MCF 10A (cell line): Measurements from ENCODE around the gene MUC12. TPM values are rescaled to one million over a fixed set of nuclear protein-coding genes. Genes with fewer than 3 reads are reported as not detected.
"Not testable (repeated sequence)": the region's sequence is repeated elsewhere in the genome, so short reads cannot be mapped to it uniquely, and the experiment has no call there.

Experiments used
- BruUV-seq: library from RNA; stranded (reverse); fragments of 400-500 nt; replicated peaks from 2 replicates; lab custom pipeline; 2021; lab: Mats Ljungman, UMichigan
- CTCF ChIA-PET: fragments of 300-600 bp; sonication (Branson Sonifier 250); formaldehyde crosslinking; extraction: SDS; loops from one replicate; lab custom pipeline; 2021; ENCODE audit warnings: antibody characterized with exemption, inconsistent platforms; lab: Yijun Ruan, JAX
- POLR2A ChIA-PET: fragments of 300-600, 350-650 bp; sonication (Branson Sonifier 250); formaldehyde crosslinking; extraction: SDS; loops from one replicate; lab custom pipeline; 2020; ENCODE audit warnings: antibody characterized with exemption, inconsistent platforms; lab: Yijun Ruan, JAX
- DNase-seq: peaks from one replicate; pipeline ENCODE4 v3.0.0-alpha.2; 2018; ENCODE audit not compliant: unreplicated experiment
- H3K27ac Mint-ChIP-seq: one replicate; pipeline ENCODE4 v1.8.0; 2022; ENCODE audit warnings: mild to moderate bottlenecking, low read depth, mixed read lengths; ENCODE audit not compliant: unreplicated experiment
- H3K27me3 Mint-ChIP-seq: one replicate; pipeline ENCODE4 v1.8.0; 2022; ENCODE audit warnings: mixed read lengths; ENCODE audit not compliant: insufficient read depth, unreplicated experiment
- H3K36me3 Mint-ChIP-seq: one replicate; pipeline ENCODE4 v1.8.0; 2022; ENCODE audit warnings: mild to moderate bottlenecking, moderate library complexity, mixed read lengths; ENCODE audit not compliant: insufficient read depth, unreplicated experiment
- H3K4me1 Mint-ChIP-seq: one replicate; pipeline ENCODE4 v1.8.0; 2022; ENCODE audit warnings: mixed read lengths; ENCODE audit not compliant: insufficient read depth, unreplicated experiment
- H3K4me3 Mint-ChIP-seq: one replicate; pipeline ENCODE4 v1.8.0; 2022; ENCODE audit warnings: mild to moderate bottlenecking, moderate library complexity, mixed read lengths; ENCODE audit not compliant: unreplicated experiment
- H3K9me3 Mint-ChIP-seq: one replicate; pipeline ENCODE4 v1.8.0; 2022; ENCODE audit warnings: mixed read lengths; ENCODE audit not compliant: unreplicated experiment
- intact Hi-C: fragments of 100-400 bp; cut with micrococcal nuclease; formaldehyde crosslinking; loops from 2 replicates; pipeline ENCODE4 v1.14.1; 2022
- total RNA-seq: library from RNA; stranded (reverse); gene quantifications from 2 replicates; pipeline ENCODE4 v1.2.3, GENCODE V29; 2022
- TF ChIP-seq, protein P1 (sequence below): fragments of 200-600 bp; IDR thresholded peaks from one replicate; pipeline ENCODE4 v1.8.0; 2022; ENCODE audit warnings: antibody characterized with exemption, mild to moderate bottlenecking; ENCODE audit not compliant: unreplicated experiment

MUC12 gene
- total RNA-seq, 1 experiment from 2014 or later = not detected

DNA sequence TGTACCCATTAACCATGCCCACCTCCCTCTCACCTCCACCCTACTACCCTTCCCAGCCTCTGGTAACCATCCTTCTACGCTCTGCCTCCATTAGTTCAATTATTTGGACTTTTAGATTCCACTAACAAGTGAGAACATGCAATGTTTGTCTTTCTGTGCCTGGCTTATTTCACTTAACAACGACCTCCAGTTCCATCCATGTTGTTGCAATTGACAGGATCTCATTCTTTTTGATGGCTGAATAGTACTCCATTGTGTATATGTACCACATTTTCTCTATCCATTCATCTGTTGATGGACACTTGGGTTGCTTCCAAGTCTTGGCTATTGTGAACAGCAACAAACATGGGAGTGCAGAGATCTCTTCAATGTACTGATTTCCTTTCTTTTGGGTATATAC, 38.0 kb downstream of the MUC12 start:
- CTCF ChIA-PET, intact Hi-C loops, H3K27ac Mint-ChIP-seq, POLR2A ChIA-PET, H3K9me3 Mint-ChIP-seq, H3K36me3 Mint-ChIP-seq, H3K4me1 Mint-ChIP-seq, DNase-seq, BruUV-seq, H3K4me3 Mint-ChIP-seq: not testable (repeated sequence)
- H3K27me3 Mint-ChIP-seq = peaks cover 39% of the 10 kb centered on the region

DNA sequence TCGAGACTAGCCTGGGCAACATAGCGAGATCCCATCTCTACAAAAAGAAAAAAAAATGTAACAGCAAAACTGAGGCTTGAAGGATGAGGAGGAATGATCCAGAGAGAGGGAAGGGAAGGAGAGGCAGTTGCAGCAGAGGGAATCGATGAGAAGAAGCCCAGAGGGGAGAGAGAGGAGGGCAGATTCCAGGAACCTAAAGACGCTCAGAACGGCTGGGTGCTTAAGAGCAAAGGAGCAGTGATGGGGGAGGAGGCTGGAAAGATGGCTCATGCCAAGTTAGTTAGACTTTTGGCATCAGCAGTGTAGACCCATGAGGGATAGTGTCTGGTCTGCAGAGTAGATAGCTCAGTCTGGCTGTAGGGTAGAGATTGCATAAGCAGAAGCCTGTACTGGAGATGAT, 40.3 kb downstream of the MUC12 start:
- DNase-seq = no peak
- TF ChIP-seq, protein P1, sequence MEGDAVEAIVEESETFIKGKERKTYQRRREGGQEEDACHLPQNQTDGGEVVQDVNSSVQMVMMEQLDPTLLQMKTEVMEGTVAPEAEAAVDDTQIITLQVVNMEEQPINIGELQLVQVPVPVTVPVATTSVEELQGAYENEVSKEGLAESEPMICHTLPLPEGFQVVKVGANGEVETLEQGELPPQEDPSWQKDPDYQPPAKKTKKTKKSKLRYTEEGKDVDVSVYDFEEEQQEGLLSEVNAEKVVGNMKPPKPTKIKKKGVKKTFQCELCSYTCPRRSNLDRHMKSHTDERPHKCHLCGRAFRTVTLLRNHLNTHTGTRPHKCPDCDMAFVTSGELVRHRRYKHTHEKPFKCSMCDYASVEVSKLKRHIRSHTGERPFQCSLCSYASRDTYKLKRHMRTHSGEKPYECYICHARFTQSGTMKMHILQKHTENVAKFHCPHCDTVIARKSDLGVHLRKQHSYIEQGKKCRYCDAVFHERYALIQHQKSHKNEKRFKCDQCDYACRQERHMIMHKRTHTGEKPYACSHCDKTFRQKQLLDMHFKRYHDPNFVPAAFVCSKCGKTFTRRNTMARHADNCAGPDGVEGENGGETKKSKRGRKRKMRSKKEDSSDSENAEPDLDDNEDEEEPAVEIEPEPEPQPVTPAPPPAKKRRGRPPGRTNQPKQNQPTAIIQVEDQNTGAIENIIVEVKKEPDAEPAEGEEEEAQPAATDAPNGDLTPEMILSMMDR = no peak
- ChIA-PET CTCF (no interaction called here), POLR2A (no interaction called here)
- Mint-ChIP-seq H3K4me3 (no peak overlapping the region), H3K4me1 (no peaks in the 10 kb centered on the region), H3K36me3 (peaks cover 5% of the 10 kb centered on the region), H3K27me3 (peaks cover 45% of the 10 kb centered on the region), H3K27ac (no peak overlapping the region), H3K9me3 (no peaks in the 10 kb centered on the region)
- no TSS peak for BruUV-seq
- intact Hi-C loops = no loop called here

DNA sequence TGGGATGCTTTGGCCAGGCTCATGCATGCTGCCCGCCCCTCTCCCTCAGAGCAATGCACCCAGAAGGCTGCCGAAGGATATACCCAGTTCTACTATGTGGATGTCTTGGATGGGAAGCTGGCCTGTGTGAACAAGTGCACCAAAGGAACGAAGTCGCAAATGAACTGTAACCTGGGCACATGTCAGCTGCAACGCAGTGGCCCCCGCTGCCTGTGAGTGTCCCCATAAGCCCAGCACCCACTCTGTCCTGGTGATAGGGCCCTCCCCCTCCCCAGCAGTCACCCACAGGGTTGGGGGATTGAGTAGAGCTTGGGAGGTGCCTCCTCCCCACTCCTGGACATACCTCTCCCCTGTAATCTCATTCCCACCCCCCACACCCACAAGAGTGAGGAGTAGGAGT, 43.6 kb downstream of the MUC12 start:
- intact Hi-C loops = no loop called here
- no peak for DNase-seq
- H3K9me3 Mint-ChIP-seq = no peaks in the 10 kb centered on the region
- ChIA-PET CTCF (no interaction called here), POLR2A (no interaction called here)
- peaks cover 5% of the 10 kb centered on the region for H3K36me3 Mint-ChIP-seq
- H3K4me1 Mint-ChIP-seq = peaks cover 12% of the 10 kb centered on the region
- peaks cover 55% of the 10 kb centered on the region for H3K27me3 Mint-ChIP-seq
- H3K27ac Mint-ChIP-seq = no peak overlapping the region
- no peak overlapping the region for H3K4me3 Mint-ChIP-seq
- TF ChIP-seq, protein P1 = no peak
- BruUV-seq = no TSS peak

DNA sequence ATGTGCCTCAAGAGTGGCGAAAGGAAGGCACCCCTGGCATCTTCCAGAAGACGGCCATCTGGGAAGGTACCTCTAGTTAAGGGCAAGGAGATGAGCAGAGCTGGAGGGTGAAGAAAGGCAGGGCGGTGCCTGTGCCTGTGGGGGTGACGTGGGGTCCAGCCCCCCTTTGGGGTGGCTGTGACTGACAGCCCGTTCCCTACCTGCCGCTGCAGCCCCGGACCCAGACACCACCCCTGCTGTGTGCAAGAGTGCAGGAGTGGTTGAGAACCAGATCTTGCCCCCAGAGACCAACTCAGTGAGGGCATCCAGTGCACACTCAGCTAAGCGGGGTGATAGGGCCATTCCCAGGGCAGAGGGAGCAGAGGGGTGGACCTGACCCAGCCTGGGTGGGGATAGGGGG, 46.3 kb downstream of the MUC12 start:
- no peak overlapping the region for H3K27ac Mint-ChIP-seq

More for the DNA sequence above, 46.3 kb downstream of the MUC12 start:
- TF ChIP-seq, protein P1 = no peak
- no peaks in the 10 kb centered on the region for H3K9me3 Mint-ChIP-seq
- peaks cover 34% of the 10 kb centered on the region for H3K27me3 Mint-ChIP-seq
- peaks cover 5% of the 10 kb centered on the region for H3K36me3 Mint-ChIP-seq
- intact Hi-C loops = no loop called here
- peaks cover 12% of the 10 kb centered on the region for H3K4me1 Mint-ChIP-seq
- H3K4me3 Mint-ChIP-seq = no peak overlapping the region
- ChIA-PET POLR2A (interaction anchor here (0.6 kb wide), 1 partner anchor 808 kb away, joined by 3 read pairs; no protein-coding TSS in a partner anchor), CTCF (interaction anchor here (0.6 kb wide), 1 partner anchor 31 kb away, joined by 3 read pairs; no protein-coding TSS in a partner anchor)
- no peak for DNase-seq
- no TSS peak for BruUV-seq
